ENCODE results near the gene SLC9B1. TPM values are rescaled to one million over a fixed set of nuclear protein-coding genes. Genes with fewer than 3 reads are reported as not detected.
A peak's percentile ranks its signal among the peaks of the same experiment; 100 is the strongest.
"Not testable (repeated sequence)": the region's sequence is repeated elsewhere in the genome, so short reads cannot be mapped to it uniquely, and the experiment has no call there.

SLC9B1 gene
- total and polyA plus RNA-seq, 2 of the 13 experiments (the other 11 are each of a cell fraction or from before 2014, with no cell fraction given), result 0.17 to 0.20 TPM

- POLR2A ChIA-PET, result interaction anchor here (1.0 to 3.9 kb wide), 5 partner anchors 11 to 366 kb away, joined by 3 to 121 read pairs (median 5); partner anchors contain the start of genes NFKB1 and UBE2D3
- ATAC-seq, result no peak
- Histone ChIP-seq H3K36me3 (replicated peaks in 1 of 2; ENCODE audit: control insufficient read depth in 1 of 2, insufficient read depth in 2 of 2, low read length in 2 of 2) (no peaks in the 10 kb centered on the region), H4K20me1 (ENCODE audit: insufficient read depth, low read length) (no peaks in the 10 kb centered on the region), H3K27ac (ENCODE audit: extremely low read length, insufficient read depth, low read length) (peak overlapping the region; percentile 98), H3K79me2 (ENCODE audit: insufficient read depth, low read length) (peaks cover 72% of the 10 kb centered on the region), H3K4me2 (ENCODE audit: low read depth, low read length) (peak overlapping the region; percentile 84), H3K9me3 (ENCODE audit: low read length) (no peaks in the 10 kb centered on the region), H3K9ac (ENCODE audit: insufficient read depth, low read depth, low read length) (peak overlapping the region; percentile 83), H3K4me3 (replicated peaks in 1 of 3; ENCODE audit: insufficient read depth in 1 of 3, low read depth in 2 of 3, low read length in 3 of 3) (peak overlapping the region; percentile 58 to 76 (median 67)), H3K4me1 (ENCODE audit: insufficient read depth, low read length) (peaks cover 49% of the 10 kb centered on the region), H2AFZ (ENCODE audit: low read length) (no peak overlapping the region), H3K27me3 (ENCODE audit: control insufficient read depth in 1 of 2, insufficient read depth in 2 of 2, low read length in 2 of 2) (no peaks in the 10 kb centered on the region)
- intact Hi-C loops (cut with micrococcal nuclease; ENCODE audit: unreplicated experiment) (no loop called here), in situ Hi-C loops (cut with HindIII; ENCODE audit: extremely low pct_ligation_motif_present, low pct_unique_long_range_greater_than_20kb) (loop anchor here (5.0 kb wide), 1 partner anchor 40 kb away; the partner anchor contains the start of gene UBE2D3)
- 54% methylated on average over 12 of the region's 12 CpGs for WGBS (ENCODE audit: low lambda C conversion rate)
- DNase-seq (ENCODE audit: low spot score), result no peak
- FAIRE-seq, result no peak
- BruUV-seq (replicated peaks), result no TSS peak
- TF ChIP-seq SATB2 (CRISPR knock-in tag; IDR thresholded peaks at IDR 0.05) (no peak), TCF7 (IDR thresholded peaks at IDR 0.05; ENCODE audit: low read depth) (no peak), NAIF1 (CRISPR knock-in tag; IDR thresholded peaks at IDR 0.05; ENCODE audit: borderline replicate concordance) (0 out of 2 replicates have a peak, but pooled peaks have one; percentile 17), MXI1 (IDR thresholded peaks at IDR 0.05; ENCODE audit: borderline replicate concordance, low read depth, low read length) (no peak), RNF2 (conservative IDR thresholded peaks at IDR 0.05; ENCODE audit: low read depth) (no peak), ZBTB38 (CRISPR knock-in tag; IDR thresholded peaks at IDR 0.05) (peak; percentile 53; the same call in 1 of the 2 replicates), HDAC1 (CRISPR knock-in tag; IDR thresholded peaks at IDR 0.05) (0 out of 2 replicates have a peak, but pooled peaks have one; percentile 5)
- TF ChIP-seq, protein P1, sequence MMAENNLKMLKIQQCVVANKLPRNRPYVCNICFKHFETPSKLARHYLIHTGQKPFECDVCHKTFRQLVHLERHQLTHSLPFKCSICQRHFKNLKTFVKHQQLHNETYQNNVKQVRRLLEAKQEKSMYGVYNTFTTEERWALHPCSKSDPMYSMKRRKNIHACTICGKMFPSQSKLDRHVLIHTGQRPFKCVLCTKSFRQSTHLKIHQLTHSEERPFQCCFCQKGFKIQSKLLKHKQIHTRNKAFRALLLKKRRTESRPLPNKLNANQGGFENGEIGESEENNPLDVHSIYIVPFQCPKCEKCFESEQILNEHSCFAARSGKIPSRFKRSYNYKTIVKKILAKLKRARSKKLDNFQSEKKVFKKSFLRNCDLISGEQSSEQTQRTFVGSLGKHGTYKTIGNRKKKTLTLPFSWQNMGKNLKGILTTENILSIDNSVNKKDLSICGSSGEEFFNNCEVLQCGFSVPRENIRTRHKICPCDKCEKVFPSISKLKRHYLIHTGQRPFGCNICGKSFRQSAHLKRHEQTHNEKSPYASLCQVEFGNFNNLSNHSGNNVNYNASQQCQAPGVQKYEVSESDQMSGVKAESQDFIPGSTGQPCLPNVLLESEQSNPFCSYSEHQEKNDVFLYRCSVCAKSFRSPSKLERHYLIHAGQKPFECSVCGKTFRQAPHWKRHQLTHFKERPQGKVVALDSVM (CRISPR knock-in tag; IDR thresholded peaks at IDR 0.05), result 0 out of 2 replicates have a peak, but pooled peaks have one; percentile 23
- CTCF ChIA-PET (ENCODE audit: low intra/inter-chr PET ratio, low total read pairs), result no interaction called here
Observed at GRCh38 chr4:102867278-102868152, 152.0 kb downstream of the SLC9B1 start.

- H3K9me3 ChIP-seq (ENCODE audit: low read length); H4K20me1 ChIP-seq (ENCODE audit: insufficient read depth, low read length); H2AFZ ChIP-seq (ENCODE audit: low read length); CTCF ChIA-PET (ENCODE audit: low intra/inter-chr PET ratio, low total read pairs); BruUV-seq (replicated peaks); H3K4me2 ChIP-seq (ENCODE audit: low read depth, low read length); H3K9ac ChIP-seq (ENCODE audit: insufficient read depth, low read depth, low read length); H3K27me3 ChIP-seq (ENCODE audit: control insufficient read depth in 1 of 2, insufficient read depth in 2 of 2, low read length in 2 of 2); H3K36me3 ChIP-seq (replicated peaks in 1 of 2; ENCODE audit: control insufficient read depth in 1 of 2, insufficient read depth in 2 of 2, low read length in 2 of 2); FAIRE-seq; H3K27ac ChIP-seq (ENCODE audit: extremely low read length, insufficient read depth, low read length); ATAC-seq; H3K4me3 ChIP-seq (replicated peaks in 1 of 3; ENCODE audit: insufficient read depth in 1 of 3, low read depth in 2 of 3, low read length in 3 of 3); intact Hi-C loops (cut with micrococcal nuclease; ENCODE audit: unreplicated experiment); DNase-seq (ENCODE audit: low spot score): not testable (repeated sequence)
- WGBS (ENCODE audit: low lambda C conversion rate), result 99% methylated on average over 5 of the region's 5 CpGs
- Histone ChIP-seq H3K4me1 (ENCODE audit: insufficient read depth, low read length) (peaks cover 30% of the 10 kb centered on the region), H3K79me2 (ENCODE audit: insufficient read depth, low read length) (peaks cover 51% of the 10 kb centered on the region)
- POLR2A ChIA-PET, result interaction anchor here (0.5 to 1.5 kb wide), 3 partner anchors 23 to 37 kb away, joined by 3 read pairs; no protein-coding TSS in a partner anchor
- in situ Hi-C loops (cut with HindIII; ENCODE audit: extremely low pct_ligation_motif_present, low pct_unique_long_range_greater_than_20kb), result loop anchor here (5.0 kb wide), 1 partner anchor 38 kb away; the partner anchor contains the start of gene UBE2D3
Observed at GRCh38 chr4:102865327-102865726, 154.2 kb downstream of the SLC9B1 start.
